ENCODE results near the gene PRKAB1.
"Not testable (repeated sequence)": the region's sequence is repeated elsewhere in the genome, so short reads cannot be mapped to it uniquely, and the experiment has no call there.

Gene PRKAB1

GRCh38 chr12:119667577-119668323 is at the start of gene PRKAB1:
PRKAB1 (plus strand) TSS chr12:119668133; CDS start chr12:119668245, 112 bp downstream.
- DNase-seq (ENCODE audit: low read depth), result peak; percentile 67

- DNase-seq (ENCODE audit: low read depth), result not testable (repeated sequence)
Observed at GRCh38 chr12:119618328-119618896, 49.5 kb upstream of the PRKAB1 start.

GRCh38 chr12:119620490-119620889 is 47.4 kb upstream of the PRKAB1 start:
- DNase-seq (ENCODE audit: low read depth), result no peak

- no peak for DNase-seq (ENCODE audit: low read depth)
Observed at GRCh38 chr12:119621878-119622277, 46.1 kb upstream of the PRKAB1 start.

- DNase-seq (ENCODE audit: low read depth), result no peak
Observed at GRCh38 chr12:119624966-119625365, 43.0 kb upstream of the PRKAB1 start.

- no peak for DNase-seq (ENCODE audit: low read depth)
Observed at GRCh38 chr12:119627019-119627643, 40.8 kb upstream of the PRKAB1 start.

- no peak for DNase-seq (ENCODE audit: low read depth)
Observed at GRCh38 chr12:119627686-119628085, 40.2 kb upstream of the PRKAB1 start.

- DNase-seq (ENCODE audit: low read depth), result no peak
Observed at GRCh38 chr12:119630223-119630780, 37.6 kb upstream of the PRKAB1 start.

- no peak for DNase-seq (ENCODE audit: low read depth)
Observed at GRCh38 chr12:119630962-119631550, 36.9 kb upstream of the PRKAB1 start.

GRCh38 chr12:119631930-119632678 is 35.8 kb upstream of the PRKAB1 start:
- DNase-seq (ENCODE audit: low read depth), result no peak

GRCh38 chr12:119634743-119635142 is 33.2 kb upstream of the PRKAB1 start:
- DNase-seq (ENCODE audit: low read depth), result no peak

GRCh38 chr12:119642986-119643385 is 24.9 kb upstream of the PRKAB1 start:
- no peak for DNase-seq (ENCODE audit: low read depth)

- DNase-seq (ENCODE audit: low read depth), result no peak
Observed at GRCh38 chr12:119644930-119645329, 23.0 kb upstream of the PRKAB1 start.

- DNase-seq (ENCODE audit: low read depth), result no peak
Observed at GRCh38 chr12:119645535-119646059, 22.3 kb upstream of the PRKAB1 start.

GRCh38 chr12:119649202-119649808 is 18.6 kb upstream of the PRKAB1 start:
- no peak for DNase-seq (ENCODE audit: low read depth)

GRCh38 chr12:119652665-119653064 is 15.3 kb upstream of the PRKAB1 start:
- no peak for DNase-seq (ENCODE audit: low read depth)

- not testable (repeated sequence) for DNase-seq (ENCODE audit: low read depth)
Observed at GRCh38 chr12:119657001-119657400, 10.9 kb upstream of the PRKAB1 start.

GRCh38 chr12:119658166-119658565 is 9.8 kb upstream of the PRKAB1 start:
- not testable (repeated sequence) for DNase-seq (ENCODE audit: low read depth)

GRCh38 chr12:119659289-119659897 is 8.5 kb upstream of the PRKAB1 start:
- DNase-seq (ENCODE audit: low read depth), result no peak

- DNase-seq (ENCODE audit: low read depth), result no peak
Observed at GRCh38 chr12:119660076-119660475, 7.9 kb upstream of the PRKAB1 start.

- no peak for DNase-seq (ENCODE audit: low read depth)
Observed at GRCh38 chr12:119661882-119662281, 6.1 kb upstream of the PRKAB1 start.

Data from GM04503 (cell line).